ENCODE results near the gene GALK1. TPM values are rescaled to one million over a fixed set of nuclear protein-coding genes. Genes with fewer than 3 reads are reported as not detected.
A peak's percentile ranks its signal among the peaks of the same experiment; 100 is the strongest.

GALK1 gene
- total and polyA plus RNA-seq, 2 of the 13 experiments (the other 11 are each of a cell fraction or from before 2014, with no cell fraction given), result 59.9 to 93.6 TPM

GRCh38 chr17:75731086-75731715, 33.8 kb downstream of the GALK1 start:
- no peak overlapping the region for H3K4me3 ChIP-seq (replicated peaks in 1 of 3; ENCODE audit: insufficient read depth in 1 of 3, low read depth in 2 of 3, low read length in 3 of 3)
- no peaks in the 10 kb centered on the region for H3K9me3 ChIP-seq (ENCODE audit: low read length)
- TF ChIP-seq ZSCAN9 (CRISPR knock-in tag; IDR thresholded peaks at IDR 0.05; ENCODE audit: borderline replicate concordance) (no peak), FOXP1 (IDR thresholded peaks at IDR 0.05) (no peak), FOXP1 (CRISPR knock-in tag; IDR thresholded peaks at IDR 0.05) (no peak), DR1 (CRISPR knock-in tag; IDR thresholded peaks at IDR 0.05) (no peak), EHMT2 (IDR thresholded peaks at IDR 0.05; ENCODE audit: borderline replicate concordance, low read depth, low read length) (no peak)
- TF ChIP-seq, protein P1, sequence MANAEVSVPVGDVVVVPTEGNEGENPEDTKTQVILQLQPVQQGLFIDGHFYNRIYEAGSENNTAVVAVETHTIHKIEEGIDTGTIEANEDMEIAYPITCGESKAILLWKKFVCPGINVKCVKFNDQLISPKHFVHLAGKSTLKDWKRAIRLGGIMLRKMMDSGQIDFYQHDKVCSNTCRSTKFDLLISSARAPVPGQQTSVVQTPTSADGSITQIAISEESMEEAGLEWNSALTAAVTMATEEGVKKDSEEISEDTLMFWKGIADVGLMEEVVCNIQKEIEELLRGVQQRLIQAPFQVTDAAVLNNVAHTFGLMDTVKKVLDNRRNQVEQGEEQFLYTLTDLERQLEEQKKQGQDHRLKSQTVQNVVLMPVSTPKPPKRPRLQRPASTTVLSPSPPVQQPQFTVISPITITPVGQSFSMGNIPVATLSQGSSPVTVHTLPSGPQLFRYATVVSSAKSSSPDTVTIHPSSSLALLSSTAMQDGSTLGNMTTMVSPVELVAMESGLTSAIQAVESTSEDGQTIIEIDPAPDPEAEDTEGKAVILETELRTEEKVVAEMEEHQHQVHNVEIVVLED (CRISPR knock-in tag; IDR thresholded peaks at IDR 0.05; ENCODE audit: borderline replicate concordance), result no peak
- TF ChIP-seq, protein P2, sequence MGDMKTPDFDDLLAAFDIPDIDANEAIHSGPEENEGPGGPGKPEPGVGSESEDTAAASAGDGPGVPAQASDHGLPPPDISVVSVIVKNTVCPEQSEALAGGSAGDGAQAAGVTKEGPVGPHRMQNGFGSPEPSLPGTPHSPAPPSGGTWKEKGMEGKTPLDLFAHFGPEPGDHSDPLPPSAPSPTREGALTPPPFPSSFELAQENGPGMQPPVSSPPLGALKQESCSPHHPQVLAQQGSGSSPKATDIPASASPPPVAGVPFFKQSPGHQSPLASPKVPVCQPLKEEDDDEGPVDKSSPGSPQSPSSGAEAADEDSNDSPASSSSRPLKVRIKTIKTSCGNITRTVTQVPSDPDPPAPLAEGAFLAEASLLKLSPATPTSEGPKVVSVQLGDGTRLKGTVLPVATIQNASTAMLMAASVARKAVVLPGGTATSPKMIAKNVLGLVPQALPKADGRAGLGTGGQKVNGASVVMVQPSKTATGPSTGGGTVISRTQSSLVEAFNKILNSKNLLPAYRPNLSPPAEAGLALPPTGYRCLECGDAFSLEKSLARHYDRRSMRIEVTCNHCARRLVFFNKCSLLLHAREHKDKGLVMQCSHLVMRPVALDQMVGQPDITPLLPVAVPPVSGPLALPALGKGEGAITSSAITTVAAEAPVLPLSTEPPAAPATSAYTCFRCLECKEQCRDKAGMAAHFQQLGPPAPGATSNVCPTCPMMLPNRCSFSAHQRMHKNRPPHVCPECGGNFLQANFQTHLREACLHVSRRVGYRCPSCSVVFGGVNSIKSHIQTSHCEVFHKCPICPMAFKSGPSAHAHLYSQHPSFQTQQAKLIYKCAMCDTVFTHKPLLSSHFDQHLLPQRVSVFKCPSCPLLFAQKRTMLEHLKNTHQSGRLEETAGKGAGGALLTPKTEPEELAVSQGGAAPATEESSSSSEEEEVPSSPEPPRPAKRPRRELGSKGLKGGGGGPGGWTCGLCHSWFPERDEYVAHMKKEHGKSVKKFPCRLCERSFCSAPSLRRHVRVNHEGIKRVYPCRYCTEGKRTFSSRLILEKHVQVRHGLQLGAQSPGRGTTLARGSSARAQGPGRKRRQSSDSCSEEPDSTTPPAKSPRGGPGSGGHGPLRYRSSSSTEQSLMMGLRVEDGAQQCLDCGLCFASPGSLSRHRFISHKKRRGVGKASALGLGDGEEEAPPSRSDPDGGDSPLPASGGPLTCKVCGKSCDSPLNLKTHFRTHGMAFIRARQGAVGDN (CRISPR knock-in tag; IDR thresholded peaks at IDR 0.05), result 0 out of 2 replicates have a peak, but pooled peaks have one; percentile 25
- POLR2A ChIA-PET, result interaction anchor here (1.0 kb wide), 1 partner anchor 10 kb away, joined by 3 read pairs; the partner anchor contains the start of gene ITGB4
- H4K20me1 ChIP-seq (ENCODE audit: insufficient read depth, low read length), result no peaks in the 10 kb centered on the region
- no peaks in the 10 kb centered on the region for H3K79me2 ChIP-seq (ENCODE audit: insufficient read depth, low read length)
- H3K27ac ChIP-seq (ENCODE audit: extremely low read length, insufficient read depth, low read length), result no peak overlapping the region
- intact Hi-C loops (cut with micrococcal nuclease; ENCODE audit: unreplicated experiment) (no loop called here), in situ Hi-C loops (cut with HindIII; ENCODE audit: extremely low pct_ligation_motif_present, low pct_unique_long_range_greater_than_20kb) (no loop called here)
- H3K4me2 ChIP-seq (ENCODE audit: low read depth, low read length), result no peak overlapping the region
- BruUV-seq (replicated peaks), result no TSS peak
- ATAC-seq, result peak; percentile 19
- FAIRE-seq, result no peak
- peaks cover 0 to 1% of the 10 kb centered on the region in 2 experiments; a peak in 1 of 5 replicates for H3K27me3 ChIP-seq (ENCODE audit: control insufficient read depth in 1 of 2, insufficient read depth in 2 of 2, low read length in 2 of 2)
- no peaks in the 10 kb centered on the region for H3K36me3 ChIP-seq (replicated peaks in 1 of 2; ENCODE audit: control insufficient read depth in 1 of 2, insufficient read depth in 2 of 2, low read length in 2 of 2)
- no peak for DNase-seq (ENCODE audit: low spot score)
- WGBS (ENCODE audit: low lambda C conversion rate), result 61% methylated on average over 21 of the region's 26 CpGs
- H2AFZ ChIP-seq (ENCODE audit: low read length), result no peak overlapping the region
- H3K4me1 ChIP-seq (ENCODE audit: insufficient read depth, low read length), result peaks cover 22% of the 10 kb centered on the region
- CTCF ChIA-PET (ENCODE audit: low intra/inter-chr PET ratio, low total read pairs), result no interaction called here
- H3K9ac ChIP-seq (ENCODE audit: insufficient read depth, low read depth, low read length), result no peak overlapping the region

Measured in HepG2 (cell line).